HUES64 (cell line): ENCODE results near the gene SOAT1.
"Not testable (repeated sequence)": the region's sequence is repeated elsewhere in the genome, so short reads cannot be mapped to it uniquely, and the experiment has no call there.

Source experiments
- H3K27ac ChIP-seq: 2 replicates; pipeline ENCODE4 v1.7.0; 2013; ENCODE audit warnings: low read depth, low read length, inconsistent platforms
- H3K27me3 ChIP-seq: 2 replicates; pipeline ENCODE4 v1.6.1; 2013; ENCODE audit warnings: mild to moderate bottlenecking, low read length; ENCODE audit not compliant: insufficient read depth
- H3K36me3 ChIP-seq: 2 replicates; pipeline ENCODE4 v1.6.1; 2013; ENCODE audit warnings: mild to moderate bottlenecking, low read length; ENCODE audit not compliant: insufficient read depth
- H3K4me1 ChIP-seq: 2 replicates; pipeline ENCODE4 v1.6.1; 2013; ENCODE audit warnings: mild to moderate bottlenecking, low read length, moderate library complexity; ENCODE audit not compliant: insufficient read depth
- H3K4me3 ChIP-seq: 2 replicates; pipeline ENCODE4 v1.5.1; 2013; ENCODE audit warnings: mild to moderate bottlenecking, low read length, moderate library complexity
- H3K9ac ChIP-seq: 2 replicates; pipeline ENCODE4 v1.6.1; 2013; ENCODE audit warnings: mild to moderate bottlenecking, low read depth, low read length
- H3K9me3 ChIP-seq: 2 replicates; pipeline ENCODE4 v1.6.1; 2013; ENCODE audit warnings: low read depth, low read length; ENCODE audit not compliant: insufficient read depth
- WGBS: fragments of 150-250, 120-280 bp; methylation state at CpG from one replicate; pipeline ENCODE4 v1.1.7; 2013; ENCODE audit warnings: missing lambda C conversion rate; 5-methylcytosine and 5-hydroxymethylcytosine counted together

The SOAT1 gene

GRCh38 chr1:179352236-179352635 lies 58.6 kb downstream of the SOAT1 start:
- Histone ChIP-seq H3K9ac (no peak overlapping the region), H3K9me3 (no peaks in the 10 kb centered on the region), H3K4me1 (no peaks in the 10 kb centered on the region), H3K36me3 (peaks cover 6% of the 10 kb centered on the region; the same call in 1 of the 2 replicates), H3K4me3 (no peak overlapping the region), H3K27me3 (no peaks in the 10 kb centered on the region), H3K27ac (no peak overlapping the region)
- 100% methylated on average over 2 of the region's 2 CpGs for WGBS

GRCh38 chr1:179353546-179353945 lies 59.9 kb downstream of the SOAT1 start:
- H3K27ac ChIP-seq = no peak overlapping the region
- H3K4me1 ChIP-seq = no peaks in the 10 kb centered on the region
- H3K9ac ChIP-seq = no peak overlapping the region
- peaks cover 6% of the 10 kb centered on the region; the same call in 1 of the 2 replicates for H3K36me3 ChIP-seq
- WGBS = 95% methylated on average over 5 of the region's 5 CpGs
- H3K4me3 ChIP-seq = no peak overlapping the region
- no peaks in the 10 kb centered on the region for H3K27me3 ChIP-seq
- no peaks in the 10 kb centered on the region for H3K9me3 ChIP-seq

GRCh38 chr1:179361631-179362030 lies 68.0 kb downstream of the SOAT1 start:
- WGBS = 95% methylated on average over 2 of the region's 2 CpGs
- not testable (repeated sequence) for H3K4me3 ChIP-seq, H3K4me1 ChIP-seq, H3K9me3 ChIP-seq, H3K27me3 ChIP-seq, H3K9ac ChIP-seq, H3K27ac ChIP-seq, H3K36me3 ChIP-seq

- 16% methylated on average over 43 of the region's 43 CpGs for WGBS
- Histone ChIP-seq H3K9ac (peak within 1 kb of the TSS; percentile 86), H3K27me3 (peaks cover 5% of the 10 kb centered on the region; the same call in 1 of the 2 replicates)
Measured at GRCh38 chr1:179365342-179366092, 71.9 kb downstream of the SOAT1 start, which contains the start of gene AXDND1. TSS of gene AXDND1 (plus strand) at chr1:179365971. CDS start at chr1:179366510, 539 bp downstream.

DNA sequence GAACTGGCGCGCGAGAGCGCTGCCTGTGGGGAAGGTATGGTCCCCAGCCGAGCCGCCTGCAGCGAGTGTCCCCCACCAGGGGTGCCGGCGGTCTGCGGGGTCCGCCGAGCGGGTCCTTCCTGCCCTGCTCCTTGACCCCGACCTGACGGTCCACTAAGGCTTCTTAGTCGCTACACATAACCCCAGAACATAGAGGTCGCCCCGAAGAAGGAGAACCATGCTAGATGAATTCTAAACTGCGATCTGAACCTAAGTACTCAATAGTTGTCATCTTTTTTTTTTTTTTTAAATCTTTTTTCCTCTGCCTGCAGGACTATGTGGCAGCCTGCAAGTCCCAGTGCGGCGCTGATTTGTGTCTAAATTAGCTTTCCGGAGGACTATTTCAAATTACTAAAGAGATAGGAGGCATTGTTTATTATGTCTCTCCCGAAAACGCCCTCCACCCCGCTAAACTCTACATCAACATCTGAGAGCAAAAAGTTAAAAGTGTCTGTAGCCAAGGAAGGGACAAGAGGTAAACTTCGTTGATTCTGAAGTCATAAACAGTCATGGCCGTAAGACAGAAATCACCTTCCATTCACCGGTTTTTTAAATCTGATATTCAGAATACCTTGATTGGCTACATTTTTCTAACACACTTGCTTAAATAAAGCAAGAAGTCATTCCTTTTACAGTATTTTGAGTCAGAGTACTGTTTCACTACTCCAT lies 72.7 kb downstream of the SOAT1 start:
- peak overlapping the region; percentile 87 for H3K4me3 ChIP-seq
- H3K27ac ChIP-seq = peak overlapping the region; percentile 73; the same call in 1 of the 2 replicates
- peak overlapping the region; percentile 86 for H3K9ac ChIP-seq
- peaks cover 5% of the 10 kb centered on the region; the same call in 1 of the 2 replicates for H3K27me3 ChIP-seq
- H3K36me3 ChIP-seq = no peaks in the 10 kb centered on the region
- no peaks in the 10 kb centered on the region for H3K9me3 ChIP-seq
- 13% methylated on average over 28 of the region's 28 CpGs for WGBS
- no peaks in the 10 kb centered on the region for H3K4me1 ChIP-seq

More at GRCh38 chr1:179365342-179366092, 71.9 kb downstream of the SOAT1 start, which contains the start of gene AXDND1:
- no peaks in the 10 kb centered on the region for H3K9me3 ChIP-seq
- no peaks in the 10 kb centered on the region for H3K4me1 ChIP-seq
- H3K36me3 ChIP-seq = no peaks in the 10 kb centered on the region
- H3K4me3 ChIP-seq = peak within 1 kb of the TSS; percentile 87
- peak within 1 kb of the TSS; percentile 73 for H3K27ac ChIP-seq

DNA sequence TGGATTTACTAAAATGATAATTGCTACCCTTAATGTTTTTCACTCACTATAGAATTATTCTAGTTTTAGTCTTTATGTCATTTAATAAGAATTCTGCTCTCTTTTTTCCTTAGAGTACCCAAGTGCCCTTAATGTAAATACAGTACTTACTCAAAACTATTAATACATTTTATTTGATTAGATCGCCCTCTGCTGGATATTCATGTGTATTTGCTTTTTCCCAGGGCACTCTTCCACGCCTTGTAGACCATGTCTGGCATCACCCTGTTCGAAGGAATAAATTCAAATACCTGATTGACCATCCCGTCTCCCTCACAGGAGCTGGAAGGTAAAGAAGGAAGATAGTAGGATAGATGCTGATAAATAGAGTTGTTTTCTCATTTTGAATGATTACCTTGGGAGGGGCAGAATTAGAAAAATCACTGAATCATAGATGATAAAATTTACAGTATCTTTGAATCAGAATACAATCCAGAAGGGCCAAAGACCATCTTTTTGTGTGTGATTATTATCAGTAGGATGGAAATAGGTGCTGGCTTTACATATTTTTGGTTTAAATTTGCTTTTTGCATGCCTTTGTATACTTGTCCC lies 76.2 kb downstream of the SOAT1 start:
- Histone ChIP-seq H3K9me3 (no peaks in the 10 kb centered on the region), H3K27me3 (peaks cover 5% of the 10 kb centered on the region; the same call in 1 of the 2 replicates), H3K4me1 (no peaks in the 10 kb centered on the region), H3K4me3 (no peak overlapping the region), H3K36me3 (no peaks in the 10 kb centered on the region), H3K27ac (no peak overlapping the region), H3K9ac (no peak overlapping the region)
- 26% methylated on average over 3 of the region's 4 CpGs for WGBS

GRCh38 chr1:179372160-179372559 lies 78.6 kb downstream of the SOAT1 start:
- WGBS = 95% methylated on average over 4 of the region's 4 CpGs
- Histone ChIP-seq H3K9me3 (no peaks in the 10 kb centered on the region), H3K36me3 (no peaks in the 10 kb centered on the region), H3K4me3 (no peak overlapping the region), H3K4me1 (no peaks in the 10 kb centered on the region), H3K9ac (no peak overlapping the region), H3K27ac (no peak overlapping the region), H3K27me3 (peaks cover 5% of the 10 kb centered on the region; the same call in 1 of the 2 replicates)

GRCh38 chr1:179376223-179376622 lies 82.6 kb downstream of the SOAT1 start:
- Histone ChIP-seq H3K36me3 (no peaks in the 10 kb centered on the region), H3K27me3 (no peaks in the 10 kb centered on the region), H3K9ac (no peak overlapping the region), H3K9me3 (no peaks in the 10 kb centered on the region), H3K4me3 (no peak overlapping the region), H3K27ac (no peak overlapping the region), H3K4me1 (no peaks in the 10 kb centered on the region)
- WGBS = 96% methylated on average over 5 of the region's 6 CpGs

- Histone ChIP-seq H3K9ac (no peak overlapping the region), H3K9me3 (no peaks in the 10 kb centered on the region), H3K27ac (no peak overlapping the region), H3K4me1 (no peaks in the 10 kb centered on the region), H3K36me3 (no peaks in the 10 kb centered on the region), H3K4me3 (no peak overlapping the region), H3K27me3 (no peaks in the 10 kb centered on the region)
Measured at GRCh38 chr1:179380299-179380698, 86.7 kb downstream of the SOAT1 start.

DNA sequence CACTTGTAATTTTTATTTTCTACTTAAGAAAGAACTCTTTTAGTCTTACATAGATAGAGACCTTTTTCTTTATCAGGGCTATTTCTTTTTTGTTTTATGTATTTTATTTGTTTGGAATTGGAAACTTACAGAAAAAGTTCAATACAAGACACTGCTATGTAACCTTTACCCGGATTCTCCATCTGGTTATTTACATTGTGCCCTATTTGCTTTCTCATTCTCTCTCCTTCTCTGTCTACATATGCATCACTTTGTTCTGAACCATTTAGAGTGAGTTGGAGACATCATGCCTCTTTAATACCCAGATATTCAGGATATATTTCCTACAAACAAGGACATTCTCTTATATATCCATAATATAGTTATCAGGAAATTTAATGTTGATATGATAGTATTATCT lies 90.4 kb downstream of the SOAT1 start:
- H3K4me3 ChIP-seq = no peak overlapping the region
- no peaks in the 10 kb centered on the region for H3K9me3 ChIP-seq
- no peaks in the 10 kb centered on the region for H3K27me3 ChIP-seq
- H3K4me1 ChIP-seq = no peaks in the 10 kb centered on the region
- no peaks in the 10 kb centered on the region for H3K36me3 ChIP-seq
- H3K27ac ChIP-seq = no peak overlapping the region
- H3K9ac ChIP-seq = no peak overlapping the region
- 96% methylated on average over 1 of the region's 1 CpG for WGBS

- no peaks in the 10 kb centered on the region for H3K36me3 ChIP-seq
- 87% methylated on average over 1 of the region's 1 CpG for WGBS
- H3K27me3 ChIP-seq = no peaks in the 10 kb centered on the region
- H3K27ac ChIP-seq = no peak overlapping the region
- no peak overlapping the region for H3K4me3 ChIP-seq
- no peak overlapping the region for H3K9ac ChIP-seq
- no peaks in the 10 kb centered on the region for H3K9me3 ChIP-seq
- no peaks in the 10 kb centered on the region for H3K4me1 ChIP-seq
Measured at GRCh38 chr1:179385510-179385909, 91.9 kb downstream of the SOAT1 start.
